Measurements from ENCODE around the gene ENOSF1.

GRCh38 chr18:678482-679182, 33.8 kb downstream of the ENOSF1 start:
- no peak for TF ChIP-seq EZH2 (IDR thresholded peaks at IDR 0.05; ENCODE audit: borderline replicate concordance, low read depth, low read length, poor library complexity, severe bottlenecking)
- TF ChIP-seq, protein P1, sequence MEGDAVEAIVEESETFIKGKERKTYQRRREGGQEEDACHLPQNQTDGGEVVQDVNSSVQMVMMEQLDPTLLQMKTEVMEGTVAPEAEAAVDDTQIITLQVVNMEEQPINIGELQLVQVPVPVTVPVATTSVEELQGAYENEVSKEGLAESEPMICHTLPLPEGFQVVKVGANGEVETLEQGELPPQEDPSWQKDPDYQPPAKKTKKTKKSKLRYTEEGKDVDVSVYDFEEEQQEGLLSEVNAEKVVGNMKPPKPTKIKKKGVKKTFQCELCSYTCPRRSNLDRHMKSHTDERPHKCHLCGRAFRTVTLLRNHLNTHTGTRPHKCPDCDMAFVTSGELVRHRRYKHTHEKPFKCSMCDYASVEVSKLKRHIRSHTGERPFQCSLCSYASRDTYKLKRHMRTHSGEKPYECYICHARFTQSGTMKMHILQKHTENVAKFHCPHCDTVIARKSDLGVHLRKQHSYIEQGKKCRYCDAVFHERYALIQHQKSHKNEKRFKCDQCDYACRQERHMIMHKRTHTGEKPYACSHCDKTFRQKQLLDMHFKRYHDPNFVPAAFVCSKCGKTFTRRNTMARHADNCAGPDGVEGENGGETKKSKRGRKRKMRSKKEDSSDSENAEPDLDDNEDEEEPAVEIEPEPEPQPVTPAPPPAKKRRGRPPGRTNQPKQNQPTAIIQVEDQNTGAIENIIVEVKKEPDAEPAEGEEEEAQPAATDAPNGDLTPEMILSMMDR (conservative IDR thresholded peaks at IDR 0.05; ENCODE audit: low read depth, low read length): no peak

All from A673 (cell line).